ENCODE data around the gene OFD1.

OFD1 gene

GRCh38 chrX:13805241-13805640, 70.7 kb downstream of the OFD1 start:
- H3K27me3 ChIP-seq (ENCODE audit: control insufficient read depth, insufficient read depth, low read length) = no peaks in the 10 kb centered on the region
- no peaks in the 10 kb centered on the region for H3K36me3 ChIP-seq (ENCODE audit: control insufficient read depth, low read depth, low read length)
- H3K9ac ChIP-seq (ENCODE audit: low read length) = no peak overlapping the region
- no peaks in the 10 kb centered on the region for H3K9me3 ChIP-seq (ENCODE audit: control insufficient read depth, low read depth, low read length)
- H3K27ac ChIP-seq (ENCODE audit: low read length) = no peak overlapping the region
- peaks cover 31% of the 10 kb centered on the region for H3K4me1 ChIP-seq (ENCODE audit: control insufficient read depth, low read depth, low read length)
- H3K4me3 ChIP-seq (ENCODE audit: low read length) = no peak overlapping the region

- Histone ChIP-seq H3K4me1 (ENCODE audit: control insufficient read depth, low read depth, low read length) (peaks cover 16% of the 10 kb centered on the region), H3K9ac (ENCODE audit: low read length) (no peak overlapping the region), H3K4me3 (ENCODE audit: low read length) (no peak overlapping the region), H3K36me3 (ENCODE audit: control insufficient read depth, low read depth, low read length) (no peaks in the 10 kb centered on the region), H3K9me3 (ENCODE audit: control insufficient read depth, low read depth, low read length) (no peaks in the 10 kb centered on the region), H3K27ac (ENCODE audit: low read length) (no peak overlapping the region), H3K27me3 (ENCODE audit: control insufficient read depth, insufficient read depth, low read length) (no peaks in the 10 kb centered on the region)
Measured at GRCh38 chrX:13808293-13808692, 73.7 kb downstream of the OFD1 start.

- no peaks in the 10 kb centered on the region for H3K36me3 ChIP-seq (ENCODE audit: control insufficient read depth, low read depth, low read length)
- no peak overlapping the region for H3K9ac ChIP-seq (ENCODE audit: low read length)
- H3K4me1 ChIP-seq (ENCODE audit: control insufficient read depth, low read depth, low read length) = peaks cover 16% of the 10 kb centered on the region
- H3K27ac ChIP-seq (ENCODE audit: low read length) = no peak overlapping the region
- no peaks in the 10 kb centered on the region for H3K9me3 ChIP-seq (ENCODE audit: control insufficient read depth, low read depth, low read length)
- no peaks in the 10 kb centered on the region for H3K27me3 ChIP-seq (ENCODE audit: control insufficient read depth, insufficient read depth, low read length)
- H3K4me3 ChIP-seq (ENCODE audit: low read length) = no peak overlapping the region
Measured at GRCh38 chrX:13808865-13809264, 74.3 kb downstream of the OFD1 start.

- Histone ChIP-seq H3K4me1 (ENCODE audit: control insufficient read depth, low read depth, low read length) (peaks cover 57% of the 10 kb centered on the region), H3K4me3 (ENCODE audit: low read length) (peak overlapping the region; percentile 53), H3K27ac (ENCODE audit: low read length) (no peak overlapping the region), H3K27me3 (ENCODE audit: control insufficient read depth, insufficient read depth, low read length) (no peaks in the 10 kb centered on the region), H3K9me3 (ENCODE audit: control insufficient read depth, low read depth, low read length) (no peaks in the 10 kb centered on the region), H3K9ac (ENCODE audit: low read length) (peak overlapping the region; percentile 21), H3K36me3 (ENCODE audit: control insufficient read depth, low read depth, low read length) (no peaks in the 10 kb centered on the region)
Measured at GRCh38 chrX:13815664-13816063, 81.1 kb downstream of the OFD1 start.

GRCh38 chrX:13816176-13816575, 81.6 kb downstream of the OFD1 start:
- no peaks in the 10 kb centered on the region for H3K9me3 ChIP-seq (ENCODE audit: control insufficient read depth, low read depth, low read length)
- peak overlapping the region; percentile 29 for H3K9ac ChIP-seq (ENCODE audit: low read length)
- no peak overlapping the region for H3K27ac ChIP-seq (ENCODE audit: low read length)
- peaks cover 57% of the 10 kb centered on the region for H3K4me1 ChIP-seq (ENCODE audit: control insufficient read depth, low read depth, low read length)
- peak overlapping the region; percentile 53 for H3K4me3 ChIP-seq (ENCODE audit: low read length)
- H3K36me3 ChIP-seq (ENCODE audit: control insufficient read depth, low read depth, low read length) = no peaks in the 10 kb centered on the region
- no peaks in the 10 kb centered on the region for H3K27me3 ChIP-seq (ENCODE audit: control insufficient read depth, insufficient read depth, low read length)

- H3K4me3 ChIP-seq (ENCODE audit: low read length) = peak within 1 kb of the TSS; percentile 53
- no peaks in the 10 kb centered on the region for H3K36me3 ChIP-seq (ENCODE audit: control insufficient read depth, low read depth, low read length)
- no peaks in the 10 kb centered on the region for H3K9me3 ChIP-seq (ENCODE audit: control insufficient read depth, low read depth, low read length)
- peak within 1 kb of the TSS; percentile 33 for H3K27ac ChIP-seq (ENCODE audit: low read length)
- peaks cover 54% of the 10 kb centered on the region for H3K4me1 ChIP-seq (ENCODE audit: control insufficient read depth, low read depth, low read length)
- no peaks in the 10 kb centered on the region for H3K27me3 ChIP-seq (ENCODE audit: control insufficient read depth, insufficient read depth, low read length)
- H3K9ac ChIP-seq (ENCODE audit: low read length) = peak within 1 kb of the TSS; percentile 29
Measured at GRCh38 chrX:13816643-13817627, 82.4 kb downstream of the OFD1 start, which contains the start of gene GPM6B. Gene GPM6B (minus strand): TSS chrX:13817093. CDS start chrX:13816904, 189 bp downstream.
